Brain microvascular endothelial cell (primary cell): ENCODE results near the gene ATP4A.

ENCODE experiments used
- DNase-seq: peaks from one replicate; pipeline ENCODE4 v3.0.0-alpha.2; 2020
- H3K27ac ChIP-seq: fragments of 250-450 bp; sonication (Bioruptor Pico); 2 replicates; pipeline ENCODE4 v1.5.1; 2020; ENCODE audit warnings: mild to moderate bottlenecking, moderate library complexity
- H3K27me3 ChIP-seq: fragments of 250-450 bp; sonication (Bioruptor Pico); replicated peaks from 2 replicates; pipeline ENCODE4 v1.5.1; 2020; ENCODE audit warnings: mild to moderate bottlenecking
- H3K36me3 ChIP-seq: fragments of 250-450 bp; sonication (Bioruptor Pico); replicated peaks from 2 replicates; pipeline ENCODE4 v1.5.1; 2020; ENCODE audit warnings: mild to moderate bottlenecking
- H3K4me3 ChIP-seq: 2 replicates; pipeline ENCODE4 v1.5.1; 2011; ENCODE audit warnings: low read depth, mild to moderate bottlenecking, control low read depth, low read length, moderate library complexity
- in situ Hi-C: cut with HindIII; loops from 2 replicates; pipeline ENCODE4 v1.10.0; 2017; ENCODE audit warnings: low sequenced_read_pairs, low pct_ligation_motif_present
- TF ChIP-seq, protein P1 (sequence below): IDR thresholded peaks from 2 replicates; pipeline ENCODE4 v1.5.1; 2011; ENCODE audit warnings: low read depth, mild to moderate bottlenecking, moderate library complexity, low read length, control low read depth, inconsistent platforms; ENCODE audit errors: missing control alignments

ATP4A gene

DNA sequence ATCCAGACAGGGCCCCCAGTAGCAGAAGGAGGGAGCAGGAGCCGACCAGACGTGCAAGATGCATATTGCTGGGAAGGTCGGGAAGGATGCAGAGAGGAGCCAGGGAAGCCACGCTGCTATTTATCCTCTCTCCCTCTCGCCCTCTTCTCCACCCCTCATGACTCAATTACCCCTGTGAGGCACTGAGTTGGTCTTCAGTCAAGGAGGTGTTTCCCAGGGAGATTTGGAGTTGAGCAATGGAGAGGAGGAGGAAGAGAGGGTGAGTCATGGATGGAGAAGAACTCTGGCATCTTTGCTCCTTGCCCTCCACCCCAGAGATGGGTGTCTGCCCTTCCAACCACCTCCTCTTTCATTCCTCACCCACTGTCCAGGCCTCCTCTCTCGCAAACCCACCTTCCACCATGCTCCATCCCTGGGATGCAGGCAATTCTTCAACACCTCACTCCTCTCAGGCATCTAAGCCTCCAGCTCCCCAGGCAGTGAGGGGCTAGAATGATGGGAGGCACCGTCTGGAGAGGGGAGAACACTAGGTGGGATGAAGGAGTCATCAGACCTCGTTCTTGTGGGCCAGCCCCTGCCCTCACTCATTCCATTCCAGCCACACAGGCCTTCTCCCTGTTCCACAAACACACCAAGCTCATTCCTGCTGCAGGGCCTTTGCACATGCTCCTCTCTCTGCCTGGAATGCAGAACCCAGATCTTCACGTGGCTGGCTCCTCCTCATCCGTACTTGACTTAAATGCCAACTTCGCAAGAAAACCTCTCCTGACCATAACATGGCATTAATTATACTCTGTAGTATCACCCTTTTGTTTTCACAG is 35.0 kb downstream of the ATP4A start, which contains the start of gene SBSN:
TSS of gene SBSN (minus strand) at position 94 of the 821 bp plus-strand sequence. CDS start at position 64, 30 bp downstream.
- DNase-seq: peak; percentile 25
- TF ChIP-seq, protein P1, sequence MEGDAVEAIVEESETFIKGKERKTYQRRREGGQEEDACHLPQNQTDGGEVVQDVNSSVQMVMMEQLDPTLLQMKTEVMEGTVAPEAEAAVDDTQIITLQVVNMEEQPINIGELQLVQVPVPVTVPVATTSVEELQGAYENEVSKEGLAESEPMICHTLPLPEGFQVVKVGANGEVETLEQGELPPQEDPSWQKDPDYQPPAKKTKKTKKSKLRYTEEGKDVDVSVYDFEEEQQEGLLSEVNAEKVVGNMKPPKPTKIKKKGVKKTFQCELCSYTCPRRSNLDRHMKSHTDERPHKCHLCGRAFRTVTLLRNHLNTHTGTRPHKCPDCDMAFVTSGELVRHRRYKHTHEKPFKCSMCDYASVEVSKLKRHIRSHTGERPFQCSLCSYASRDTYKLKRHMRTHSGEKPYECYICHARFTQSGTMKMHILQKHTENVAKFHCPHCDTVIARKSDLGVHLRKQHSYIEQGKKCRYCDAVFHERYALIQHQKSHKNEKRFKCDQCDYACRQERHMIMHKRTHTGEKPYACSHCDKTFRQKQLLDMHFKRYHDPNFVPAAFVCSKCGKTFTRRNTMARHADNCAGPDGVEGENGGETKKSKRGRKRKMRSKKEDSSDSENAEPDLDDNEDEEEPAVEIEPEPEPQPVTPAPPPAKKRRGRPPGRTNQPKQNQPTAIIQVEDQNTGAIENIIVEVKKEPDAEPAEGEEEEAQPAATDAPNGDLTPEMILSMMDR: no peak
- Histone ChIP-seq H3K36me3 (no peaks in the 10 kb centered on the region), H3K27ac (no peak within 1 kb of the TSS), H3K4me3 (no peak within 1 kb of the TSS), H3K27me3 (peaks cover 5% of the 10 kb centered on the region)
- in situ Hi-C loops: no loop called here

DNA sequence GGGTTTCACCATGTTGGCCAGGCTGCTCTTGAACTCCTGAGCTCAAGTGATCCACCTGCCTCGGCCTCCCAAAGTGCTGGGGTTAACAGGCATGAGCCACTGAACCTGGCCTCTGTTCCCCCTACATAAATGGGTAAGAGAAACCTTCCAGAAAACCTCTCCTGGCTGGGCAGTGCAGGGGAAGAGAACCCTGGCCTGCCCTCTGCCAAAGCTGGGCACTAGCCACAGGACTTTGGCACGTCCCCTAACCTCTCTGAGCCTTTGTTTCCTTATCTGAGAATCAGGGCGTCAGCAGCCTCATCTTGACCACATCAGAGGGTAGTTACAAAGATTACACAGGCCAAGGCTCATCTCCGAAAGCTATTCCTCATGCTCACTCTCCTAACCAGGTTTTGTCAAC is 37.6 kb downstream of the ATP4A start:
- TF ChIP-seq, protein P1: no peak
- Histone ChIP-seq H3K27me3 (no peaks in the 10 kb centered on the region), H3K27ac (no peak overlapping the region), H3K4me3 (no peak overlapping the region), H3K36me3 (no peaks in the 10 kb centered on the region)
- in situ Hi-C loops: no loop called here
- DNase-seq: no peak

GRCh38 chr19:35524181-35524837 is 39.1 kb downstream of the ATP4A start:
- TF ChIP-seq, protein P1: no peak
- Histone ChIP-seq H3K27me3 (no peaks in the 10 kb centered on the region), H3K36me3 (no peaks in the 10 kb centered on the region), H3K4me3 (no peak overlapping the region), H3K27ac (no peak overlapping the region)
- DNase-seq: no peak
- in situ Hi-C loops: no loop called here

GRCh38 chr19:35522745-35523327 is 40.6 kb downstream of the ATP4A start:
- in situ Hi-C loops: no loop called here
- H3K27ac ChIP-seq: no peak overlapping the region

GRCh38 chr19:35521124-35521743 is 42.2 kb downstream of the ATP4A start:
- DNase-seq: no peak
- TF ChIP-seq, protein P1: no peak
- no peak overlapping the region for H3K27ac ChIP-seq
- H3K27me3 ChIP-seq: no peaks in the 10 kb centered on the region
- H3K4me3 ChIP-seq: no peak overlapping the region
- H3K36me3 ChIP-seq: no peaks in the 10 kb centered on the region
- in situ Hi-C loops: no loop called here

More at GRCh38 chr19:35522745-35523327, 40.6 kb downstream of the ATP4A start:
- DNase-seq: no peak
- H3K36me3 ChIP-seq: no peaks in the 10 kb centered on the region
- H3K4me3 ChIP-seq: no peak overlapping the region
- H3K27me3 ChIP-seq: no peaks in the 10 kb centered on the region
- TF ChIP-seq, protein P1: no peak
